ENCODE results near the gene UNC13D.

DNA sequence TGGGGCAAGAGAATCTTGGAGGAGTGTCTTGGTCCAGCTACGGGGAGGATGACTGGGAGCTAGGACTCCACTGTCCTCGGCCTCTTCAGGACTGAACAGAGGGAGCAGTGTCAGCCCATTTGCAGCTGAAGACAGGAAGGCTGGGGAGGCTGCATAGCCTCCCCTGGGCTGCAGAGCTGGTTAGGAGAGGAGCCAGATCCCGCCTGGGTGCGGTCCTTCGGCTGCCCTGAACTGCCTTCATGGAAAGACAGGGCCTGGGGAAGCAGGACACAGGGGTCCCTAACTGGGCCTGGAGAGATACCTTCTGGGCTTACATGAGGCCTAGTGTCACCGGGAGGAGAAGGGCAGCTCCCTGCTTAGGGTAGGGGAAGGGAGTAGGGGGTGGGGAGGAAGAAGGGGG is 26.6 kb downstream of the UNC13D start:
- TF ChIP-seq, protein P1, sequence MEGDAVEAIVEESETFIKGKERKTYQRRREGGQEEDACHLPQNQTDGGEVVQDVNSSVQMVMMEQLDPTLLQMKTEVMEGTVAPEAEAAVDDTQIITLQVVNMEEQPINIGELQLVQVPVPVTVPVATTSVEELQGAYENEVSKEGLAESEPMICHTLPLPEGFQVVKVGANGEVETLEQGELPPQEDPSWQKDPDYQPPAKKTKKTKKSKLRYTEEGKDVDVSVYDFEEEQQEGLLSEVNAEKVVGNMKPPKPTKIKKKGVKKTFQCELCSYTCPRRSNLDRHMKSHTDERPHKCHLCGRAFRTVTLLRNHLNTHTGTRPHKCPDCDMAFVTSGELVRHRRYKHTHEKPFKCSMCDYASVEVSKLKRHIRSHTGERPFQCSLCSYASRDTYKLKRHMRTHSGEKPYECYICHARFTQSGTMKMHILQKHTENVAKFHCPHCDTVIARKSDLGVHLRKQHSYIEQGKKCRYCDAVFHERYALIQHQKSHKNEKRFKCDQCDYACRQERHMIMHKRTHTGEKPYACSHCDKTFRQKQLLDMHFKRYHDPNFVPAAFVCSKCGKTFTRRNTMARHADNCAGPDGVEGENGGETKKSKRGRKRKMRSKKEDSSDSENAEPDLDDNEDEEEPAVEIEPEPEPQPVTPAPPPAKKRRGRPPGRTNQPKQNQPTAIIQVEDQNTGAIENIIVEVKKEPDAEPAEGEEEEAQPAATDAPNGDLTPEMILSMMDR (IDR thresholded peaks at IDR 0.05), result no peak
- TF ChIP-seq POLR2A (IDR thresholded peaks at IDR 0.05), result no peak
